ENCODE measurements around the gene RYR1.

The RYR1 gene

GRCh38 chr19:38433268-38433733 lies at the start of gene RYR1:
TSS of gene RYR1 (plus strand) at chr19:38433691. CDS start at chr19:38433830, 139 bp downstream.
- no peak for DNase-seq

GRCh38 chr19:38383743-38384142 lies 49.7 kb upstream of the RYR1 start:
- no peak for DNase-seq

- DNase-seq = no peak
Measured at GRCh38 chr19:38384209-38385027, 49.1 kb upstream of the RYR1 start.

- no peak for DNase-seq
Measured at GRCh38 chr19:38385057-38385803, 48.3 kb upstream of the RYR1 start.

- DNase-seq = no peak
Measured at GRCh38 chr19:38385804-38386257, 47.7 kb upstream of the RYR1 start.

GRCh38 chr19:38386300-38386970 lies 47.1 kb upstream of the RYR1 start:
- DNase-seq = no peak

- DNase-seq = no peak
Measured at GRCh38 chr19:38386971-38387549, 46.4 kb upstream of the RYR1 start.

GRCh38 chr19:38387550-38388348 lies 45.7 kb upstream of the RYR1 start, which contains the start of gene GGN:
TSS of gene GGN (minus strand) at chr19:38388034. CDS start at chr19:38387261, 773 bp downstream.
- DNase-seq = peak; percentile 99

- DNase-seq = peak; percentile 95
Measured at GRCh38 chr19:38388349-38389100, 45.0 kb upstream of the RYR1 start, which contains the start of gene SPRED3. TSS of gene SPRED3 (plus strand) at chr19:38388697. CDS start at chr19:38390303, 1,606 bp downstream.

- peak; percentile 72 for DNase-seq
Measured at GRCh38 chr19:38389101-38389925, 44.2 kb upstream of the RYR1 start.

- DNase-seq = no peak
Measured at GRCh38 chr19:38389957-38390924, 43.2 kb upstream of the RYR1 start.

- DNase-seq = no peak
Measured at GRCh38 chr19:38391911-38392464, 41.5 kb upstream of the RYR1 start.

GRCh38 chr19:38392707-38393308 lies 40.7 kb upstream of the RYR1 start:
- no peak for DNase-seq

GRCh38 chr19:38394488-38394887 lies 39.0 kb upstream of the RYR1 start:
- no peak for DNase-seq

- no peak for DNase-seq
Measured at GRCh38 chr19:38395381-38396114, 37.9 kb upstream of the RYR1 start.

- no peak for DNase-seq
Measured at GRCh38 chr19:38399081-38399480, 34.4 kb upstream of the RYR1 start.

- DNase-seq = no peak
Measured at GRCh38 chr19:38399537-38399936, 34.0 kb upstream of the RYR1 start.

All from NCI-H345 (cell line).